CD4-positive, alpha-beta T cell treated with Interferon alpha-2 for 1 hour (primary cell): ENCODE results near the gene SPARC.

Source experiments
- DNase-seq, 2 donors: peaks; one replicate each; pipeline ENCODE4 v3.0.0-alpha.2; 2020 to 2022

Gene SPARC

DNA sequence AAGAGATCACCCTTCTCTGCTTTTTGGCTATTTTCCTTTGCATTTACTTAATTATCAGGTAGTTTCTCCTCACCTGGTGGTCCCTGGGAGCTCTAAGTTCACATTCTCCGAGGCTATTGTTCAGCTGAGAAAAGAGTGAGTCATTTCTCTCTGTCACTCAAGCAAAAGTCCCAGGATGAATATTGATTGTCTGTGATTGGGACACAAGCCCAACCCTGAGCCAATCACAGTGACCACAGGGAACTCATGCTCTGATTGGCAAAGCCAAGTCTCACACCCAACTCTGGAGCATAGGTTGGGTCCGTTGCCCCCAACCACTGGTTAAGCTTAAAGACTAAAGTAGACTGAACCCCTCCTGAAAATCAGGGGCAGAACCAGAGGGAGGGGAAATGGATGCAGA is 67.8 kb downstream of the SPARC start:
- DNase-seq: no peak

GRCh38 chr5:151617841-151618710 is 68.6 kb downstream of the SPARC start:
- DNase-seq: no peak

GRCh38 chr5:151617383-151617840 is 69.3 kb downstream of the SPARC start:
- DNase-seq: no peak

DNA sequence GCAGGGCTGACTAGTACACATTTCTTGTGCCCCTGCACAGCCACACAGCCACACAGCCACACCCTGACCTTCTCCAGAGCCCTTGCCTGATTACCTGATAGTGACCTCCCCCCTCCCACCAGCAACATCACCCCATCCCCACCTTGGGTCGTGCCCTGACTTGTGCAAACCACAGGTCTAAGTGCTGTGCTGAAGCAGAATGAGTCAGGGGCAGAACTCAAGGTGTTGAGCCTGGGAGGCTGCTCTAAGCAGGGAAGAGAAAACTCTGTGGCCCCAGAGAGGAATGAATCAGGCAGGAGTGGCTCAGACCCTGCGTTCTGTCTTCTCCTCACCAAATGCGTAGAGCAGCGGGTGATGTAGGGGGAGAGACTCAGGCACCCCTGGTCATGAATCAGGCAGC is 71.3 kb downstream of the SPARC start:
- DNase-seq: no peak

GRCh38 chr5:151614565-151614964 is 72.2 kb downstream of the SPARC start:
- DNase-seq: no peak

- DNase-seq: peak; percentile 11 to 51
Observed at GRCh38 chr5:151612689-151613427, 73.9 kb downstream of the SPARC start.

GRCh38 chr5:151611127-151611775 is 75.5 kb downstream of the SPARC start:
- DNase-seq: no peak
